ENCODE results near the gene TTC7B. TPM values are rescaled to one million over a fixed set of nuclear protein-coding genes. Genes with fewer than 3 reads are reported as not detected.

Gene TTC7B
- total and polyA plus RNA-seq, 2 experiments from 2014 or later: 7.9 to 28.6 TPM

DNA sequence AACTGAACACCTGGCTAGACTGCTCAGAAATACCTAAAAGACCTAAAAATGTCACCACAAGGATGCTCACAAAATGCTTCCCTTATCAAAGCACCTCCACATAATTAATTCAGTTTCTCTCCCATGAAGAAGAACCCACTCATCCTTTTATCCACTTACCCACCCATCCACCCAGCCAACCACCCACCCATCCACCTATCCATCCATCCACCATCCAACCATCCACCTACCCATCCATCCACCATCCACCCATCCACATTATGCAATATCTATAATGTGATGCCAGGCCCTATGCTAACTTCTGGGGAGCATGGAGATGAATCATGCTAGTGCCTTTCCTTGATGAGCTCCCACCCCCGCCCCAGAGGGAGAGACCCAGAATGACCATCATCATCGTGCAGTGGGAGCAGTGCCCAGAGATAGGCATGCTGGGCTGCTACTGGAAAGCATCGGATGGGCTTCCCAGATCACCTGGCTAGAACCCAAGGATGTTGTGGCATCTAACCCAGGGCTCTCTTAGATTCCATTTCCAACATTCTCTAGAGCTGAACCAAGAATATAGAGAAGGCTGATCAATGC, 166.6 kb downstream of the TTC7B start (continued):
- TF ChIP-seq, protein P1, sequence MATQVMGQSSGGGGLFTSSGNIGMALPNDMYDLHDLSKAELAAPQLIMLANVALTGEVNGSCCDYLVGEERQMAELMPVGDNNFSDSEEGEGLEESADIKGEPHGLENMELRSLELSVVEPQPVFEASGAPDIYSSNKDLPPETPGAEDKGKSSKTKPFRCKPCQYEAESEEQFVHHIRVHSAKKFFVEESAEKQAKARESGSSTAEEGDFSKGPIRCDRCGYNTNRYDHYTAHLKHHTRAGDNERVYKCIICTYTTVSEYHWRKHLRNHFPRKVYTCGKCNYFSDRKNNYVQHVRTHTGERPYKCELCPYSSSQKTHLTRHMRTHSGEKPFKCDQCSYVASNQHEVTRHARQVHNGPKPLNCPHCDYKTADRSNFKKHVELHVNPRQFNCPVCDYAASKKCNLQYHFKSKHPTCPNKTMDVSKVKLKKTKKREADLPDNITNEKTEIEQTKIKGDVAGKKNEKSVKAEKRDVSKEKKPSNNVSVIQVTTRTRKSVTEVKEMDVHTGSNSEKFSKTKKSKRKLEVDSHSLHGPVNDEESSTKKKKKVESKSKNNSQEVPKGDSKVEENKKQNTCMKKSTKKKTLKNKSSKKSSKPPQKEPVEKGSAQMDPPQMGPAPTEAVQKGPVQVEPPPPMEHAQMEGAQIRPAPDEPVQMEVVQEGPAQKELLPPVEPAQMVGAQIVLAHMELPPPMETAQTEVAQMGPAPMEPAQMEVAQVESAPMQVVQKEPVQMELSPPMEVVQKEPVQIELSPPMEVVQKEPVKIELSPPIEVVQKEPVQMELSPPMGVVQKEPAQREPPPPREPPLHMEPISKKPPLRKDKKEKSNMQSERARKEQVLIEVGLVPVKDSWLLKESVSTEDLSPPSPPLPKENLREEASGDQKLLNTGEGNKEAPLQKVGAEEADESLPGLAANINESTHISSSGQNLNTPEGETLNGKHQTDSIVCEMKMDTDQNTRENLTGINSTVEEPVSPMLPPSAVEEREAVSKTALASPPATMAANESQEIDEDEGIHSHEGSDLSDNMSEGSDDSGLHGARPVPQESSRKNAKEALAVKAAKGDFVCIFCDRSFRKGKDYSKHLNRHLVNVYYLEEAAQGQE (IDR thresholded peaks at IDR 0.05; ENCODE audit: unreplicated experiment): no peak
- TF ChIP-seq POLR2AphosphoS5 (IDR thresholded peaks at IDR 0.05; ENCODE audit: low read depth) (no peak), EZH2phosphoT487 (IDR thresholded peaks at IDR 0.05; ENCODE audit: unreplicated experiment) (no peak), ZNF114 (CRISPR knock-in tag; IDR thresholded peaks at IDR 0.05) (no peak), JUNB (IDR thresholded peaks at IDR 0.05; ENCODE audit: unreplicated experiment) (no peak), ETS1 (IDR thresholded peaks at IDR 0.05) (no peak)

- peaks cover 45% of the 10 kb centered on the region for H3K4me1 Mint-ChIP-seq
- H4K20me1 ChIP-seq (replicated peaks; ENCODE audit: insufficient read depth): no peaks in the 10 kb centered on the region
These were observed 167.1 kb downstream of the TTC7B start for GRCh38 chr14:90649083-90649482.

More at GRCh38 chr14:90649083-90649482, 167.1 kb downstream of the TTC7B start:
- Histone ChIP-seq H3K9me2 (ENCODE audit: insufficient read depth) (peaks cover 12% of the 10 kb centered on the region; the same call in 1 of the 2 replicates), H3K27ac (ENCODE audit: low read depth) (no peak overlapping the region), H3K4me1 (ENCODE audit: insufficient read depth) (peaks cover 14% of the 10 kb centered on the region), H2AFZ (no peak overlapping the region), H3K4me2 (no peak overlapping the region), H3F3A (replicated peaks; ENCODE audit: low read depth) (no peaks in the 10 kb centered on the region), H3K36me3 (ENCODE audit: insufficient read depth) (no peaks in the 10 kb centered on the region), H3K27me3 (ENCODE audit: insufficient read depth) (no peaks in the 10 kb centered on the region), H3K79me2 (replicated peaks; ENCODE audit: insufficient read depth) (no peaks in the 10 kb centered on the region), H3K4me3 (no peak overlapping the region)
- Mint-ChIP-seq H3K27me3 (ENCODE audit: insufficient read depth, low read depth, poor library complexity) (peaks cover 1% of the 10 kb centered on the region), H3K4me3 (no peak overlapping the region), H3K9me3 (no peaks in the 10 kb centered on the region), H3K36me3 (ENCODE audit: low read depth) (peaks cover 2% of the 10 kb centered on the region; the same call in 1 of the 3 replicates), H3K27ac (0 out of 2 replicates have a peak overlapping the region, but pooled peaks have one; percentile 30)
- ATAC-seq (no peak), DNase-seq (ENCODE audit: low spot score) (peak; percentile 19)
- TF ChIP-seq ETS1 (IDR thresholded peaks at IDR 0.05) (no peak), EZH2 (IDR thresholded peaks at IDR 0.05; ENCODE audit: low read depth, unreplicated experiment) (no peak)

All from GM23338 (cell line).